NK-92 treated with Interleukin-12 subunit alpha and Interleukin-12 subunit beta, amount 100 ng/mL, for 24 hours (cell line): ENCODE results near the gene CCDC32.

Source experiments
- DNase-seq: peaks from one replicate; lab custom pipeline; 2025; lab: John Stamatoyannopoulos, UW

Gene CCDC32

GRCh38 chr15:40565333-40566238 lies 744 bp upstream of the CCDC32 start:
- no peak for DNase-seq

DNA sequence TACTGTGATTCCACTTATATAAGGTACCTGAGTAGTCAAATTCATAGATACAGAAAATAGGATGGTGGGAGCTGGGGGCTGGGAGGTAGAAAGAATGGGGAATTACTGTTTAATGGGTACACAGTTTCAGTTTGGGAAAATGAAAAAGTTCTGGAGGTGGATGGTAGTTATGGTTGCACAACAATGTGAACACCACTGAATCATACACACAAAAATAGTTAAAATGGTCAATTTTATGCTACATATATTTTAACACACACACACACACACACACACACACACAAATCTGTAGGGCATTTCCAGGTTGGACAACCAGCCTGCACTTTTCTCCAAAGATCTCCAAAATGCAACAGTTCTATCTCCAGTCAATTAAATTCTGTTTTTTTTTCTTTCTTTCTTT lies 1.4 kb downstream of the CCDC32 start:
- DNase-seq, result no peak

GRCh38 chr15:40562691-40563090 lies 2.2 kb downstream of the CCDC32 start:
- no peak for DNase-seq

- DNase-seq, result no peak
These were observed 5.7 kb downstream of the CCDC32 start for GRCh38 chr15:40558952-40559742.

- DNase-seq, result no peak
These were observed 9.0 kb downstream of the CCDC32 start for GRCh38 chr15:40555876-40556275.

DNA sequence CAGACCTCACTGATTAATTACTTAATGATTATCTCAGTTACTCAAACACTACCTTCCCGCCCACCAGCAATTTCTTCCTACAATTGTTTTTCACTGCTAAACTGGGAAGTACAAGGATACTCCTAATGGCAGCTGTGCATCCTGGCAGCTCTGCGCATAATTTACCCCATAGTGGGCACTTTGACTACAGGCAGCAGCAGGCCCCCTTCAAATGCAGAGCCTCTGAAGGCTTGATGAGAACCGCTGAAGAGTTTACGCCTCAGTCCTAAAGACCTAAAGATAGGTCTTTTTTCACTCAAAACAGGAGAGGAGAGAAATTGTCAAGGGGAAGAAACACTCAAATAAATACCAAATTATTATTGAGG lies 10.7 kb downstream of the CCDC32 start:
- no peak for DNase-seq

DNA sequence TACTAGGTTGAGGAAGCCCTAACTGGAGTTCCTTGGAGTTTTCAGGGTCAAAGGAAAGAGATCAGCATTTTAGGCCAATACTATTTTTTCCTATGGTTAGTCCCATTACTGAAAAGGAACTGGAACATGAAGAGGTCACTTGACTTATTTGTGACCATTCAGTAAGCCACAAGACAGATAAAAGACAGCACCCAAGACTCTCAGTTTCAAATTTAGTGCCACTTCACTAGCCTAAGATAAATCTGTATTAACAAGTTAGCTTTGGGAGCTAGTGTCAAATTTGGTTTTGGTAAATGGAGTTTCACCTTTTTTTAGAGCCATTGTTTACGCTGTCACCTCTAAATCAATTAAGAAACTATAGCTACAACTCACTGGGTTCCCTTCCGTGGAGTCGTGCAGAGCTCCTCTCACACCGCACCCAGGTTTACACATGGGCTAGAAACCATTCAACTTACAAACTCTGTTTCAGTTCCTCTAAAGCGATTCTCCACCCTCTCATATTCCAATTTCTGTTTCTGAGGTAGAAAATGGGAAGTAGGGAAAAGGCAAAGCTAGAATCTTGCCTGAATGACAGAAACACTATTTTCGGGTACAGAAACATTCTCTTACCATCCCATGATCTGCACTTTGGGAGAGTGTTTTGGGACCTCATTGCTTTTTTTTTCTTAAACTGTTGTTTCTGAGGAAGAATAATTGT lies 14.4 kb downstream of the CCDC32 start:
- DNase-seq, result no peak

GRCh38 chr15:40549894-40550293 lies 14.9 kb downstream of the CCDC32 start:
- no peak for DNase-seq

GRCh38 chr15:40548610-40549009 lies 16.2 kb downstream of the CCDC32 start:
- no peak for DNase-seq

GRCh38 chr15:40545457-40545856 lies 19.4 kb downstream of the CCDC32 start:
- DNase-seq, result no peak

GRCh38 chr15:40543631-40544294 lies 21.1 kb downstream of the CCDC32 start:
- DNase-seq, result no peak

DNA sequence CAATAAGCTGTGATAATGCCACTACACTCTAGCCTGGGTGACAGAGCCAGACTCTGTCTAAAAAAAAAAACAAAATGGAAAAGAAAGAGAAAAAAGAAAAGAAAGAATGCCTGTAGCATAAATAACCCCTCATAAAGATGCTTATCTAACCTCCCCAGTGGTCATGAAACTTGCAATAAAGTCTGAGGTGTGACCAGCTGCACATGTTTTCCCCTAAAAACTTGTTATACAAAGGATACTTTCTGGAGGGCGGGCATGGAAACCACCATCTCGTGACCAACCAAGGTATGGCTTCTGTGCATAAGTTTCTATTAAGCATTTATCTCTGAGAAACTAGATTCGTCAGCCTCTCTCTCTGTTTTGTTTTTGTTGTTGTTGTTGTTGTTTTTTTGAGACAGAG lies 21.8 kb downstream of the CCDC32 start:
- DNase-seq, result no peak

DNA sequence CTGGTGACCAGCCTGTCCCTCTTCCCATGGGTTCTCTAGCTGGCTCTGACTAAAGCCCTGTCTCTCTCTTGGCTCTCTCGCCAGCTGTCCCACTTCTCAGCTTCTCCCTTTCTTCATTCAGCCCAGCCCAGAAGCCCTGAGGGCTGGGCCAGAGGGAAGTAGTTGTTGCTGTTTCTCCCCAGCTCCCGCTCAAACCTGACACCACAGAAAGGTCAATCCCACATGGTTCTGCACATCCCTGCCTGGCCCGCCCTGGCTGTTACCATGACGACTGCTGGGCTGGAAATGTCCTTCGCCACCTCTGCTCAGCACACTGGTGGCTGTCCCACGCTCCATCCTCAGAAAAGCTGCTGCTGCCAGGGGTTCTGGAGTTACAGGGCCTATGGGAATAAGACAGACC lies 25.9 kb downstream of the CCDC32 start:
- DNase-seq, result no peak

- DNase-seq, result no peak
These were observed 28.3 kb downstream of the CCDC32 start for GRCh38 chr15:40536501-40536900.

- DNase-seq, result no peak
These were observed 30.5 kb downstream of the CCDC32 start for GRCh38 chr15:40534371-40534770.

- DNase-seq, result no peak
These were observed 31.0 kb downstream of the CCDC32 start for GRCh38 chr15:40533763-40534364.

- no peak for DNase-seq
These were observed 36.0 kb downstream of the CCDC32 start for GRCh38 chr15:40528801-40529200.

GRCh38 chr15:40525855-40526254 lies 39.0 kb downstream of the CCDC32 start:
- DNase-seq, result no peak

GRCh38 chr15:40523611-40524010 lies 41.2 kb downstream of the CCDC32 start:
- DNase-seq, result no peak

GRCh38 chr15:40516322-40516721 lies 48.5 kb downstream of the CCDC32 start:
- no peak for DNase-seq

GRCh38 chr15:40513609-40514008 lies 51.2 kb downstream of the CCDC32 start:
- no peak for DNase-seq

GRCh38 chr15:40512440-40512839 lies 52.4 kb downstream of the CCDC32 start:
- DNase-seq, result no peak
